HepG2 (cell line): ENCODE results near the gene ZNF292.

ENCODE experiments used
- ATAD3A ChIP-seq: sonication (generic); formaldehyde crosslinking; IDR thresholded peaks from 2 replicates; pipeline ENCODE4 v1.4.0; 2020; ENCODE audit warnings: missing genetic modification reagents
- GTF2F1 ChIP-seq: fragments of 150-350 bp; IDR thresholded peaks from 2 replicates; pipeline ENCODE4 v1.6.1; 2014; ENCODE audit warnings: low read length
- MAZ ChIP-seq, 2 experiments: sonication (generic) in 1 of 2; formaldehyde crosslinking in 1 of 2; IDR thresholded peaks; 2 replicates each; pipeline versions ENCODE4 v1.5.0 to v1.6.1; 2012 to 2020; ENCODE audit warnings: low read depth in 2 of 2, mild to moderate bottlenecking in 2 of 2, borderline replicate concordance in 1 of 2, improper control_type of control experiment in 1 of 2, low read length in 1 of 2, missing genetic modification reagents in 1 of 2, moderate library complexity in 1 of 2
- SIN3A ChIP-seq: IDR thresholded peaks from 2 replicates; pipeline ENCODE4 v1.6.1; 2011; ENCODE audit warnings: low read depth, mild to moderate bottlenecking, control low read depth, low read length, borderline replicate concordance
- TCF12 ChIP-seq, 2 experiments: fragments of 450-650 bp in 1 of 2; sonication (generic) in 1 of 2; formaldehyde crosslinking in 1 of 2; IDR thresholded peaks; 2 replicates each; pipeline versions ENCODE4 v1.6.1 to v1.8.0; 2017 to 2022; ENCODE audit warnings: antibody characterized with exemption in 1 of 2, mild to moderate bottlenecking in 1 of 2, missing genetic modification reagents in 1 of 2, moderate library complexity in 1 of 2
- TCF7 ChIP-seq: sonication (generic); IDR thresholded peaks from 2 replicates; pipeline ENCODE4 v1.6.1; 2016; ENCODE audit warnings: antibody characterized with exemption, low read depth
- ZNF274 ChIP-seq: sonication (generic); formaldehyde crosslinking; IDR thresholded peaks from 2 replicates; pipeline ENCODE4 v1.5.1; 2020; ENCODE audit warnings: mild to moderate bottlenecking, missing genetic modification reagents
- TF ChIP-seq, protein P1 (sequence below): IDR thresholded peaks from 2 replicates; pipeline ENCODE4 v1.6.1; 2016; ENCODE audit warnings: low read depth, control low read depth
- TF ChIP-seq, protein P2 (sequence below): sonication (generic); formaldehyde crosslinking; IDR thresholded peaks from 2 replicates; pipeline ENCODE4 v1.5.0; 2020; ENCODE audit warnings: mild to moderate bottlenecking, missing genetic modification reagents, moderate library complexity
- TF ChIP-seq, protein P3 (sequence below): sonication (generic); formaldehyde crosslinking; IDR thresholded peaks from 2 replicates; pipeline ENCODE4 v1.8.1; 2023; ENCODE audit warnings: mild to moderate bottlenecking, inconsistent platforms, moderate library complexity, missing genetic modification reagents, borderline replicate concordance
- TF ChIP-seq, protein P4 (sequence below): conservative IDR thresholded peaks from 2 replicates; pipeline ENCODE4 v1.6.1; 2018; ENCODE audit warnings: missing genetic modification reagents
- TF ChIP-seq, protein P5 (sequence below): IDR thresholded peaks from 2 replicates; pipeline ENCODE4 v1.6.1; 2016
- TF ChIP-seq, protein P6 (sequence below): sonication (generic); formaldehyde crosslinking; IDR thresholded peaks from 2 replicates; pipeline ENCODE4 v1.4.0; 2020; ENCODE audit warnings: missing genetic modification reagents
- TF ChIP-seq, protein P7 (sequence below): sonication (generic); formaldehyde crosslinking; IDR thresholded peaks from 2 replicates; pipeline ENCODE4 v1.9.0; 2022; ENCODE audit warnings: missing genetic modification reagents, mild to moderate bottlenecking, borderline replicate concordance

DNA sequence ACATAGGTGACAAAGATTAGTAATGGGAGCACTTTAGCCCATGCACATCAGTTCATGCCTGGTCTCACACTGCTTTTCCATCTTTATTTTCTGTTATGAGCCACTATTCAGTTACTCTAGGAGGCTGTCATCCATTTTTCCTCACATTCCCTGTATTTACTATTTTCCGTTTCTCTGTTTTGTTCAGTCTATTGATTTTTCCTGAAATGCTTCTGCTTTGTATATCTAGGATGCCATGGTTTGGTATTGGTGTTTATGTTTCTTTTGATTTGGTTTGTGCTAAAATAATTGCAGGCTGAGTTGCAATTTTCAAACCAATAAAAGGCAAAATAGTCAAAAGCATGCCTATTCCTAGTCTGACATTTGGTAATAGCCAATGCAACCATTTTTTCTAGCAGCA, 28.9 kb upstream of the ZNF292 start:
- TF ChIP-seq, protein P1, sequence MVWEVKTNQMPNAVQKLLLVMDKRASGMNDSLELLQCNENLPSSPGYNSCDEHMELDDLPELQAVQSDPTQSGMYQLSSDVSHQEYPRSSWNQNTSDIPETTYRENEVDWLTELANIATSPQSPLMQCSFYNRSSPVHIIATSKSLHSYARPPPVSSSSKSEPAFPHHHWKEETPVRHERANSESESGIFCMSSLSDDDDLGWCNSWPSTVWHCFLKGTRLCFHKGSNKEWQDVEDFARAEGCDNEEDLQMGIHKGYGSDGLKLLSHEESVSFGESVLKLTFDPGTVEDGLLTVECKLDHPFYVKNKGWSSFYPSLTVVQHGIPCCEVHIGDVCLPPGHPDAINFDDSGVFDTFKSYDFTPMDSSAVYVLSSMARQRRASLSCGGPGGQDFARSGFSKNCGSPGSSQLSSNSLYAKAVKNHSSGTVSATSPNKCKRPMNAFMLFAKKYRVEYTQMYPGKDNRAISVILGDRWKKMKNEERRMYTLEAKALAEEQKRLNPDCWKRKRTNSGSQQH (CRISPR knock-in tag): no peak
- TF ChIP-seq, protein P2, sequence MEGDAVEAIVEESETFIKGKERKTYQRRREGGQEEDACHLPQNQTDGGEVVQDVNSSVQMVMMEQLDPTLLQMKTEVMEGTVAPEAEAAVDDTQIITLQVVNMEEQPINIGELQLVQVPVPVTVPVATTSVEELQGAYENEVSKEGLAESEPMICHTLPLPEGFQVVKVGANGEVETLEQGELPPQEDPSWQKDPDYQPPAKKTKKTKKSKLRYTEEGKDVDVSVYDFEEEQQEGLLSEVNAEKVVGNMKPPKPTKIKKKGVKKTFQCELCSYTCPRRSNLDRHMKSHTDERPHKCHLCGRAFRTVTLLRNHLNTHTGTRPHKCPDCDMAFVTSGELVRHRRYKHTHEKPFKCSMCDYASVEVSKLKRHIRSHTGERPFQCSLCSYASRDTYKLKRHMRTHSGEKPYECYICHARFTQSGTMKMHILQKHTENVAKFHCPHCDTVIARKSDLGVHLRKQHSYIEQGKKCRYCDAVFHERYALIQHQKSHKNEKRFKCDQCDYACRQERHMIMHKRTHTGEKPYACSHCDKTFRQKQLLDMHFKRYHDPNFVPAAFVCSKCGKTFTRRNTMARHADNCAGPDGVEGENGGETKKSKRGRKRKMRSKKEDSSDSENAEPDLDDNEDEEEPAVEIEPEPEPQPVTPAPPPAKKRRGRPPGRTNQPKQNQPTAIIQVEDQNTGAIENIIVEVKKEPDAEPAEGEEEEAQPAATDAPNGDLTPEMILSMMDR (CRISPR knock-in tag): no peak
- no peak for TF ChIP-seq ZNF274 (CRISPR knock-in tag)
- TF ChIP-seq, protein P3, sequence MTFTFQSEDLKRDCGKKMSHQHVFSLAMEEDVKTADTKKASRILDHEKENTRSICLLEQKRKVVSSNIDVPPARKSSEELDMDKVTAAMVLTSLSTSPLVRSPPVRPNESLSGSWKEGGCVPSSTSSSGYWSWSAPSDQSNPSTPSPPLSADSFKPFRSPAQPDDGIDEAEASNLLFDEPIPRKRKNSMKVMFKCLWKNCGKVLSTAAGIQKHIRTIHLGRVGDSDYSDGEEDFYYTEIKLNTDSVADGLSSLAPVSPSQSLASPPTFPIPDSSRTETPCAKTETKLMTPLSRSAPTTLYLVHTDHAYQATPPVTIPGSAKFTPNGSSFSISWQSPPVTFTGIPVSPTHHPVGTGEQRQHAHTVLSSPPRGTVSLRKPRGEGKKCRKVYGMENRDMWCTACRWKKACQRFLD (CRISPR knock-in tag): no peak
- TF ChIP-seq, protein P4, sequence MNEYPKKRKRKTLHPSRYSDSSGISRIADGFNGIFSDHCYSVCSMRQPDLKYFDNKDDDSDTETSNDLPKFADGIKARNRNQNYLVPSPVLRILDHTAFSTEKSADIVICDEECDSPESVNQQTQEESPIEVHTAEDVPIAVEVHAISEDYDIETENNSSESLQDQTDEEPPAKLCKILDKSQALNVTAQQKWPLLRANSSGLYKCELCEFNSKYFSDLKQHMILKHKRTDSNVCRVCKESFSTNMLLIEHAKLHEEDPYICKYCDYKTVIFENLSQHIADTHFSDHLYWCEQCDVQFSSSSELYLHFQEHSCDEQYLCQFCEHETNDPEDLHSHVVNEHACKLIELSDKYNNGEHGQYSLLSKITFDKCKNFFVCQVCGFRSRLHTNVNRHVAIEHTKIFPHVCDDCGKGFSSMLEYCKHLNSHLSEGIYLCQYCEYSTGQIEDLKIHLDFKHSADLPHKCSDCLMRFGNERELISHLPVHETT (CRISPR knock-in tag): no peak
- TF ChIP-seq TCF12 (IDR thresholded peaks at IDR 0.05): no peak
- no peak for TF ChIP-seq TCF12 (CRISPR knock-in tag; IDR thresholded peaks at IDR 0.05)
- no peak for TF ChIP-seq ATAD3A (CRISPR knock-in tag)
- no peak for TF ChIP-seq GTF2F1
- TF ChIP-seq, protein P5, sequence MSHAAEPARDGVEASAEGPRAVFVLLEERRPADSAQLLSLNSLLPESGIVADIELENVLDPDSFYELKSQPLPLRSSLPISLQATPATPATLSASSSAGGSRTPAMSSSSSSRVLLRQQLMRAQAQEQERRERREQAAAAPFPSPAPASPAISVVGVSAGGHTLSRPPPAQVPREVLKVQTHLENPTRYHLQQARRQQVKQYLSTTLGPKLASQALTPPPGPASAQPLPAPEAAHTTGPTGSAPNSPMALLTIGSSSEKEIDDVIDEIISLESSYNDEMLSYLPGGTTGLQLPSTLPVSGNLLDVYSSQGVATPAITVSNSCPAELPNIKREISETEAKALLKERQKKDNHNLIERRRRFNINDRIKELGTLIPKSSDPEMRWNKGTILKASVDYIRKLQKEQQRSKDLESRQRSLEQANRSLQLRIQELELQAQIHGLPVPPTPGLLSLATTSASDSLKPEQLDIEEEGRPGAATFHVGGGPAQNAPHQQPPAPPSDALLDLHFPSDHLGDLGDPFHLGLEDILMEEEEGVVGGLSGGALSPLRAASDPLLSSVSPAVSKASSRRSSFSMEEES (CRISPR knock-in tag): no peak
- no peak for TF ChIP-seq SIN3A
- no peak for TF ChIP-seq MAZ (IDR thresholded peaks at IDR 0.05; ENCODE audit: borderline replicate concordance, low read depth, low read length)
- TF ChIP-seq MAZ (CRISPR knock-in tag; IDR thresholded peaks at IDR 0.05; ENCODE audit: low read depth): no peak
- no peak for TF ChIP-seq TCF7
- TF ChIP-seq, protein P6, sequence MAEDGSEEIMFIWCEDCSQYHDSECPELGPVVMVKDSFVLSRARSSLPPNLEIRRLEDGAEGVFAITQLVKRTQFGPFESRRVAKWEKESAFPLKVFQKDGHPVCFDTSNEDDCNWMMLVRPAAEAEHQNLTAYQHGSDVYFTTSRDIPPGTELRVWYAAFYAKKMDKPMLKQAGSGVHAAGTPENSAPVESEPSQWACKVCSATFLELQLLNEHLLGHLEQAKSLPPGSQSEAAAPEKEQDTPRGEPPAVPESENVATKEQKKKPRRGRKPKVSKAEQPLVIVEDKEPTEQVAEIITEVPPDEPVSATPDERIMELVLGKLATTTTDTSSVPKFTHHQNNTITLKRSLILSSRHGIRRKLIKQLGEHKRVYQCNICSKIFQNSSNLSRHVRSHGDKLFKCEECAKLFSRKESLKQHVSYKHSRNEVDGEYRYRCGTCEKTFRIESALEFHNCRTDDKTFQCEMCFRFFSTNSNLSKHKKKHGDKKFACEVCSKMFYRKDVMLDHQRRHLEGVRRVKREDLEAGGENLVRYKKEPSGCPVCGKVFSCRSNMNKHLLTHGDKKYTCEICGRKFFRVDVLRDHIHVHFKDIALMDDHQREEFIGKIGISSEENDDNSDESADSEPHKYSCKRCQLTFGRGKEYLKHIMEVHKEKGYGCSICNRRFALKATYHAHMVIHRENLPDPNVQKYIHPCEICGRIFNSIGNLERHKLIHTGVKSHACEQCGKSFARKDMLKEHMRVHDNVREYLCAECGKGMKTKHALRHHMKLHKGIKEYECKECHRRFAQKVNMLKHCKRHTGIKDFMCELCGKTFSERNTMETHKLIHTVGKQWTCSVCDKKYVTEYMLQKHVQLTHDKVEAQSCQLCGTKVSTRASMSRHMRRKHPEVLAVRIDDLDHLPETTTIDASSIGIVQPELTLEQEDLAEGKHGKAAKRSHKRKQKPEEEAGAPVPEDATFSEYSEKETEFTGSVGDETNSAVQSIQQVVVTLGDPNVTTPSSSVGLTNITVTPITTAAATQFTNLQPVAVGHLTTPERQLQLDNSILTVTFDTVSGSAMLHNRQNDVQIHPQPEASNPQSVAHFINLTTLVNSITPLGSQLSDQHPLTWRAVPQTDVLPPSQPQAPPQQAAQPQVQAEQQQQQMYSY (CRISPR knock-in tag): no peak
- TF ChIP-seq, protein P7, sequence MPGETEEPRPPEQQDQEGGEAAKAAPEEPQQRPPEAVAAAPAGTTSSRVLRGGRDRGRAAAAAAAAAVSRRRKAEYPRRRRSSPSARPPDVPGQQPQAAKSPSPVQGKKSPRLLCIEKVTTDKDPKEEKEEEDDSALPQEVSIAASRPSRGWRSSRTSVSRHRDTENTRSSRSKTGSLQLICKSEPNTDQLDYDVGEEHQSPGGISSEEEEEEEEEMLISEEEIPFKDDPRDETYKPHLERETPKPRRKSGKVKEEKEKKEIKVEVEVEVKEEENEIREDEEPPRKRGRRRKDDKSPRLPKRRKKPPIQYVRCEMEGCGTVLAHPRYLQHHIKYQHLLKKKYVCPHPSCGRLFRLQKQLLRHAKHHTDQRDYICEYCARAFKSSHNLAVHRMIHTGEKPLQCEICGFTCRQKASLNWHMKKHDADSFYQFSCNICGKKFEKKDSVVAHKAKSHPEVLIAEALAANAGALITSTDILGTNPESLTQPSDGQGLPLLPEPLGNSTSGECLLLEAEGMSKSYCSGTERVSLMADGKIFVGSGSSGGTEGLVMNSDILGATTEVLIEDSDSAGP (CRISPR knock-in tag): no peak
